ENCODE data around the gene PCED1A.
"Not testable (repeated sequence)": the region's sequence is repeated elsewhere in the genome, so short reads cannot be mapped to it uniquely, and the experiment has no call there.

PCED1A gene

DNA sequence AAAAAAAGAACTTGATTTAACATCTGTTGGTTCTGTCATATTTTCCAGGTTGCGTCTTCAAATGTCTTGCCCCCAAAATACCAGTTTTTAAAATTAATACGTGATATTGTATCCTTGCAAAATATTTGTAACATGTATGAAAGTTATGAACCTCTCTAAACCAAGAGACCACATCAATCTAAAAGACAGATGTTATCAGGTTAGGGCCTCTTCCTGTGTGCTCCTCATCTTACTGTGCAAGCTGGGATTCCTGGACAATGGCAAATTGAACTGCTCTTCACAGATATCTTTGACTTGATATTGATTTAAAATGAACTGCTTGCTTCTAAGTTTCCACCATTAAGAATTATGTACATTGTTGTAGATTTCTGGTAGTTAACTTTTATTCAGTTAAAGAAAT, 14.7 kb downstream of the PCED1A start:
- DNase-seq, result no peak

DNA sequence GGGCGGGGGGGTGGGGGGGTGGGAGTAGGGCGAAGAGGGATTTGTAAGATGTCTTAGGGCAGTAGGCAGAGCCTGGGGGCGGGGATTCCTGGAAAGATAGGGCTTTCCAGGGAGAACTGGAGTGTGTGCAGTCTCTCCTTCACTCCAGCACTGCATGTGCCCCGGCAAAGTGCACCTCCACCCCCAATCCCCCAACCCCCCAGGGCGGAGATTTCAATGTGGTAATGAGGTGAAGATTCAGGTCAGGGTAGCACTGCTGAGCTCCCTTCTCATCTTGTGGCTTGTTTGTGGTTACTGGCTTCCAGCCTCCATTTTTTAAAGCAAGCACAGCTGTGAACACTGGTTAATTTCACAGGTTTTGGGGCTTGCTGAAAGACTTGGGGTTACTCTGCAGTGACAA, 18.4 kb downstream of the PCED1A start:
- DNase-seq, result peak; percentile 63

- peak; percentile 23 for DNase-seq
Measured at GRCh38 chr20:2820896-2821869, 19.3 kb downstream of the PCED1A start.

DNA sequence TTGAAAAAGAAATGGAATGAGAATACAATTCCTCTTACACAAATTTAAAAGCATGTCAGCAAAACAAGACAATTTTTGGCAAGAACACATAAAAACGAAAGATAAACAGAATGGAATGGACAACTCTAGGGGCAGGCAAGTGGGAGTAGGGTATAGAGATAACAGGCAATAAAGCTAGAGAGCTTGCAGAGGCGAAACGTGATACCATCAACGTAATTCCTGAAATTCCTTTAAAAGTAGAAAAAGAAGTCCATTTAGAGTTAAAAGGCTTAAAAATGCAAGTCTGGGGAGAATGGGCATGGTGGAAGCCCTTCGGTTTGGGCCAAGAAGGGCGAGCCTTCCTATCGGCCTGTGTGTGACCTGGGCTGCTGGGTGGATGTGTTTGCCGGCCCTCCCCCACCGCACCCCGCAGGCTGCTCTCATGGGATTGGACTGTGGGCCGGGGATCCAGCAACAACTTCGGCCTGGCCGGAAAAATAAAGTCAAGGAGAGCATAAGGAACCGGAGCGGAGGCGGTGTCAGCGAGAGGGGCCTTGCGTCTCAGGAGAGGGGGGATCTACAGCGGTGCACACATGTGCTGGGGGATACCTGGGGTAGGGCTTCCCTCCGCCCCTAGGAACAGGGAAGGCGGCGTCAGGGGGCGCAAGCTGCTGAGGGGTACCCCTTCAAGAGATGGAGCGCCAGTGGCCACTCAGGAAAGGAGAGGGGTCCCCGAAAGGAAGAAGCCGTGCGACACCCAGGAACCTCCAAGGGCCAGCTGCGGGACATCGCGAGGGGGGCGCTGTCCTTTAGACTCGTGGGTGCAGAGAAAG, 20.2 kb downstream of the PCED1A start:
- DNase-seq, result no peak

- DNase-seq, result no peak
Measured at GRCh38 chr20:2817891-2818595, 22.4 kb downstream of the PCED1A start.

GRCh38 chr20:2817341-2817726, 23.1 kb downstream of the PCED1A start:
- DNase-seq, result no peak

GRCh38 chr20:2816583-2817340, 23.7 kb downstream of the PCED1A start:
- DNase-seq, result peak; percentile 18

- DNase-seq, result no peak
Measured at GRCh38 chr20:2816030-2816582, 24.3 kb downstream of the PCED1A start, which contains the start of gene TMEM239. TMEM239 (plus strand) TSS chr20:2816364; CDS start chr20:2816555, 191 bp downstream.

- DNase-seq, result no peak
Measured at GRCh38 chr20:2815242-2815900, 25.1 kb downstream of the PCED1A start.

DNA sequence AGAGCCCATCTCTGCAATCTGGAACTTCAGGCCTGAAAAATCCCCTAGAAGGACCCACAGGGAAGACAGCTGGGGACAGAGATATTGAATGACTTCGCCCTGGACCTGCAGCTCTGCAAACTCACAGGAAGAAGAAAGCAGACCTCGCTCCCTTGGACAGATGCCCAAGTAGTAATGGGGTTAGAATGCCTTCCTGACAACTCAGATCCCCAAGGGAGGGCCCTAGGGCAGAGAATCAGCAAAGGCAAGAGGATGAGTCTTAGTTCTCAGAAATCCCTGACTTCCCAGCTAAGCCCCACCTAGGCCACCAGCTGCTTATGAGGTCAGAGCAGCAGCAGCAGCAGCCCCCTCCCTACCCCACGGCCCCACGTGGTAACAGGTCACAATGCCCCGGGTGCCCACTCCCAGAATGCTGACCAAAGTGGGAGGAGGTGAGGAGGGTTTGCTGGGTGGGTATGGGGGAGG, 25.8 kb downstream of the PCED1A start, which contains the start of gene C20orf141:
TSS of gene C20orf141 (plus strand) at position 401 of the 465 bp plus-strand sequence. CDS start 198 bp downstream, outside the sequence.
- DNase-seq, result no peak

DNA sequence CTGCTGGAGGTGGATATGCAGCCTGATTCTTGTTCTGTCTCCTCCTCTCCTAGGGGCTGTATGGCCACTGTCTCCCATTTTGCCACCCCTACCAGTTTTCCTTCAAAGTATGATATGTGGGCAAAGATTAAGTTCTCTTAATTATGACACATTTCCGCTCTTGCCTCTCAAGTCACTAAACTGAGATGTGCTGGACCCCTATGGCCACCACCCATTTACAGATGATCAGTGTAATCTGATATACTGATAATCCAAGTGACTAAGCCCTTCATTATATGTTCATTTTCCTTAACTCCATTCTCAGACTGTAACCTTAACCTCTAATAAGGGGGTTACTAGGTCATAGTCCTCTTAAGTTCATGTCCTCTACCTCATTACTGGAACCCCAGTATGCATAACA, 26.4 kb downstream of the PCED1A start:
- no peak for DNase-seq

DNA sequence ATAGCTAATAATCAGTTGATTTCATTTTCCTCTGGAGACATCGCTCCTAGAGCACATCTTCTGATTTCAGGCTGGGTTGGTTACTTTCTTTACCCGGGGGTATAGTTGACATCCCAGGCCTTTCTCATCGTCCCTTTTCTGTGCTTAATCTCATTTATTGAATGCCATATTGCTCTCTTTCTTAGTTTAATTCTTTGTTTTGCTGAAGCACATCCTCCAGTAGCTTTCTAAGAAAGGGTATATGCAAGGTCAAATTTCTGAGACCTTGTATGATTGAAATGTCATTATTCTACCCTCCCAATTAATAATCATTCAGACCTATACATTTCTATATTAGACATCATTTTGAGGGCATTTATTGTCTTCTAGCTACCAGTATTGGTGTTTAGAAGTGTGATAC, 28.3 kb downstream of the PCED1A start:
- no peak for DNase-seq

DNA sequence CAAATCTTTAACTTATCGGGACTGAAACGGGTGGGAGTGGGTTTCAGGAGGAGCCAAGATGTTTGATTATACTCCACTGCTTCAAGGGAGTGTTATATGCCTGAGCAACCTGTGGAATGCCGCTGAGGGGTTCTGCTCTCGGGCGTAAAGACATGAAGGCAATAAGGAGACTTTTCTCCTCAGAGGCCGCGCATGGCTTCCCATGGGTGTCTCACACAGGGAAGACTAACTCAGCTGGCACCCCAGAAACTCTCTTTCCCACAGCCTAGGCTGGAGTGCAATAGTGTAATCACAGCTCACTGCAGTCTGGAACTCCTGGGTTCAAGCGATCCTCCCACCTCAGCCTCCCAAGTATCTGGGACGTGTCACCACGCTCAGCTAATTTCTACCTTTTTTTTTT, 30.8 kb downstream of the PCED1A start:
- no peak for DNase-seq

- not testable (repeated sequence) for DNase-seq
Measured at GRCh38 chr20:2807929-2808328, 32.5 kb downstream of the PCED1A start.

DNA sequence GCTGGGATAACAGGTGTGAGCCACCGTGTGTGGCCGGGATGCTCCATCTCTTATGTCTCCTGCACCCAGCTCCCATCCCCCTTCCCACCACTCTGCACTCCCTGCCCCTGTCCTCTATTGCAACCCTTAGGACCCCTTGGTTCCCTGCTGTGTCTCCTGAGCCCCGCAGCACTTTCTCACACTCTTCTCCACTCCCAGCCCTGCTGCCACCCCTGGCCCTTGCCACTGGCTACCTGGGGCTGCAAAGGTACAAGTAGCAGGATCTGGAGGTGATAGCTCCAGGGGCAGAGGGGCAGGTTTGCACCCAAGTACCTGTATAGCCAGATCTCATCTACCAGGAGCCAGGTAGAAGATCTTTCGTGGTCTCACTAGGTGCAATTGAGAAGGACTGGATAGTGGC, 33.4 kb downstream of the PCED1A start:
- DNase-seq, result no peak

GRCh38 chr20:2806351-2806701, 34.1 kb downstream of the PCED1A start:
- no peak for DNase-seq

GRCh38 chr20:2805689-2806350, 34.6 kb downstream of the PCED1A start:
- DNase-seq, result no peak

DNA sequence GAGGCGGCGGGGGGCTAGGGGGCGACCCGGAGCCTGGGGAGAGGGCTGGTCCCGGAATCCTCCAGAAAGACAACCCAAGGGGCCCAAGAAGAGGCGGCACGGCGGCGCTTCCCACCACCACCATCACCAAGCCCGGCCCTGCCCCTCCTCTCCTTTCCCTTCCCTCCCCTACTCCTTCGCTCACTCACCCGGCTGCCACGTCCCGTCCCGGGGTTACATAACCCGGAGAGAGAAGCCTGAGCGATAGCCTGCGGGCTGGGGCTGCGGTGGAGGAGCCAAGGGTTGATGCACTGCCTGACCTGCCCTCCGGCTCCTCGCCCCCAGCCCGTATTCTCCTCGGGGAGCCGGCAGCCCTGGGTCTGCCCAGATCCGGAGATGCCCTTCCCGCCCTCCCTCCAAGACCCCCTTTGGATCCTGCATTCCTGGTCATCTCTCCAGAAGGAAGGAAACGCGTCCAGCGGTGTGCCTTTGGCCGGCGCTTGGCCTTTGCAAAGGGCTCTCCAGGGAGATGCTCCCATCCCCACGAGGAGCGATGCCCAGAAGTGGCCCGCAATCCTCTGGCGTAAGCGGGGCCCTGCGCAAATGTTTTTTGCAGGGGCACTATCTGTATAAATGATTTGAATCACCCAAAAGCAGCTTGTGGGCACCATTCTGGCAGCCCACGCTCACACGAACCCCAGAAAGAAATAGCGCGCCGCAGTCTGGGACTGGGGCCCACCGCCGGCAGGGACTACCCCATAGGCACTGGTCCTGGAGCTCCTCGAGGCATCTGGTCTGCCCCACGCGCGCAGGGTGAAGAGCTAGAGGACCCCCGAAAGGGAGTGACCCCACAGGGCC, 35.4 kb downstream of the PCED1A start:
- DNase-seq, result no peak

- no peak for DNase-seq
Measured at GRCh38 chr20:2804041-2804828, 36.2 kb downstream of the PCED1A start.

All from CD4-positive, alpha-beta T cell treated with Interleukin-6 for 4 hours (primary cell).